Measurements from ENCODE around the gene ARMC5.

The ARMC5 gene

DNA sequence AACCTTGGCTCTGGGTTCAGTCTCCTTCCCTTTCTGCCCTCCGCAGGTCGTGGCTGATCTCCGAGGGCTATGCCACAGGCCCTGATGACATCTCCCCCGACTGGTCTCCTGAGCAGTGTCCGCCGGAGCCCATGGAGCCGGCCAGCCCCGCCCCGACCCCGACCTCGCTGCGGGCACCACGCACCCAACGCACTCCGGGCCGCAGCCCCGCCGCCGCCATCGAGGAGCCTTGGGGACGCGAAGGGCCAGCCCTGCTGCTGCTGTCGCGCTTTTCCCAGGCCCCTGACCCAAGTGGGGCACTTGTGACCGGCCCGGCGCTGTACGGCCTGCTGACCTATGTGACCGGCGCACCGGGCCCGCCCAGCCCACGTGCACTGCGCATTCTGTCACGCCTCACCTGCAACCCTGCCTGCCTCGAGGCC lies 5.1 kb downstream of the ARMC5 start:
- no peak overlapping the region for H2AFZ ChIP-seq (ENCODE audit: low read length)
- H3K27me3 ChIP-seq (replicated peaks; ENCODE audit: insufficient read depth, low read length) = no peaks in the 10 kb centered on the region
- H3K27ac ChIP-seq (ENCODE audit: low read length) = no peak overlapping the region
- no peak for TF ChIP-seq EZH2 (optimal IDR thresholded peaks at IDR 0.05; ENCODE audit: low read depth, low read length)
- TF ChIP-seq, protein P1, sequence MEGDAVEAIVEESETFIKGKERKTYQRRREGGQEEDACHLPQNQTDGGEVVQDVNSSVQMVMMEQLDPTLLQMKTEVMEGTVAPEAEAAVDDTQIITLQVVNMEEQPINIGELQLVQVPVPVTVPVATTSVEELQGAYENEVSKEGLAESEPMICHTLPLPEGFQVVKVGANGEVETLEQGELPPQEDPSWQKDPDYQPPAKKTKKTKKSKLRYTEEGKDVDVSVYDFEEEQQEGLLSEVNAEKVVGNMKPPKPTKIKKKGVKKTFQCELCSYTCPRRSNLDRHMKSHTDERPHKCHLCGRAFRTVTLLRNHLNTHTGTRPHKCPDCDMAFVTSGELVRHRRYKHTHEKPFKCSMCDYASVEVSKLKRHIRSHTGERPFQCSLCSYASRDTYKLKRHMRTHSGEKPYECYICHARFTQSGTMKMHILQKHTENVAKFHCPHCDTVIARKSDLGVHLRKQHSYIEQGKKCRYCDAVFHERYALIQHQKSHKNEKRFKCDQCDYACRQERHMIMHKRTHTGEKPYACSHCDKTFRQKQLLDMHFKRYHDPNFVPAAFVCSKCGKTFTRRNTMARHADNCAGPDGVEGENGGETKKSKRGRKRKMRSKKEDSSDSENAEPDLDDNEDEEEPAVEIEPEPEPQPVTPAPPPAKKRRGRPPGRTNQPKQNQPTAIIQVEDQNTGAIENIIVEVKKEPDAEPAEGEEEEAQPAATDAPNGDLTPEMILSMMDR (IDR thresholded peaks at IDR 0.05; ENCODE audit: low read length) = no peak
- TF ChIP-seq EZH2phosphoT487 (IDR thresholded peaks at IDR 0.05; ENCODE audit: low read length) = no peak
- no peaks in the 10 kb centered on the region for H4K20me1 ChIP-seq (ENCODE audit: insufficient read depth, low read length)
- H3K4me3 ChIP-seq (ENCODE audit: low read length) = no peak overlapping the region
- H3K9me3 ChIP-seq (replicated peaks; ENCODE audit: insufficient read depth, low read length) = no peaks in the 10 kb centered on the region
- H3K4me1 ChIP-seq (ENCODE audit: low read length) = peaks cover 5% of the 10 kb centered on the region
- no peak overlapping the region for H3K9ac ChIP-seq (ENCODE audit: low read length)
- no peak for DNase-seq
- H3F3A ChIP-seq (ENCODE audit: insufficient read depth, low read length) = peaks cover 9% of the 10 kb centered on the region
- H3K36me3 ChIP-seq (replicated peaks; ENCODE audit: insufficient read depth, low read length) = no peaks in the 10 kb centered on the region
- no peak overlapping the region for H3K4me2 ChIP-seq (ENCODE audit: low read depth, low read length)
- H3K79me2 ChIP-seq (ENCODE audit: low read length) = peaks cover 13% of the 10 kb centered on the region
- H3K9me2 ChIP-seq (replicated peaks; ENCODE audit: insufficient read depth, low read length) = no peaks in the 10 kb centered on the region

DNA sequence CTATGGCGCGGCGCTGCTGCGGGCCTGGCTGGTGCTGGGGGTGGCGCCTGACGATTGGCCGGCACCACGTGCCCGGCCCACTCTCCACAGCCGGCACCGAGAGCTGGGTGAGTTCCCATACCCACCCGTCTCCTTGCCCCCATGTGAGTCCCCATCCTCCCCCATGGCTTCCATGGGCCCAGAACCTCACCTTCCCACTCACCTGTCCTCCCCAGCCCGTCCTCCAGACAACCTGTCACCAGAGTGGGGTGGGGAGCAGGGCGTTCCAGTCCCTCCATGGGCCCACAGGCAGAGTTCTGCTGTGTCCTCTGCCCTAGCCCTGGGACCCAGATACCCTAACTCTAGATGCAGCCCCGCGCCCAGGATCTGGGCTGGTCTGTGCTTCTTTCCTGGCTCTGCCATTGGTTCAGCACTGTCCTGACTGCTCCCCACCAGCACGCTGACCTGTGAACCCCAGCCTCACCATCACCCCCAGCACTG lies 5.5 kb downstream of the ARMC5 start:
- H3K9ac ChIP-seq (ENCODE audit: low read length) = no peak overlapping the region
- no peak overlapping the region for H3K27ac ChIP-seq (ENCODE audit: low read length)

DNA sequence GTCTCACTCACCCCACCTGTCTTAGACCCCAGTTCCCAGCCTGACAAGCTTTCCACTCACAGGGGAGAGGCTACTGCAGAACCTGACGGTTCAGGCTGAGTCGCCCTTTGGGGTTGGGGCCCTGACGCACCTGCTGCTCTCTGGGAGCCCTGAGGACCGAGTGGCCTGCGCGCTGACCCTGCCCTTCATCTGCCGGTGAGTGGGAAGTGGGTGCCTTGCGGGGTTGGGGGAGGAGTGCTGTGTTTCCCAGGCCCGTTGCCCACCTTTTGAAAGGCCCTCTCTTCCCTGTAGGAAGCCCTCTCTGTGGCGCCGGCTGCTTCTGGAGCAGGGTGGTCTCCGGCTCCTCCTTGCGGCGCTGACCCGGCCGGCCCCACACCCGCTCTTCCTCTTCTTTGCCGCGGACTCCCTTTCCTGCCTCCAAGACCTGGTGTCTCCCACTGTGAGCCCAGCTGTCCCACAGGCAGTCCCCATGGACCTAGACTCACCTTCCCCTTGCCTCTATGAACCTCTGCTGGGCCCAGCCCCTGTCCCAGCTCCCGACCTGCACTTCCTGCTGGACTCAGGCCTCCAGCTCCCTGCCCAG lies 6.6 kb downstream of the ARMC5 start:
- no peaks in the 10 kb centered on the region for H3K9me3 ChIP-seq (replicated peaks; ENCODE audit: insufficient read depth, low read length)
- H2AFZ ChIP-seq (ENCODE audit: low read length) = no peak overlapping the region
- H3K36me3 ChIP-seq (replicated peaks; ENCODE audit: insufficient read depth, low read length) = no peaks in the 10 kb centered on the region
- no peaks in the 10 kb centered on the region for H3K9me2 ChIP-seq (replicated peaks; ENCODE audit: insufficient read depth, low read length)
- no peak overlapping the region for H3K27ac ChIP-seq (ENCODE audit: low read length)
- no peak overlapping the region for H3K4me3 ChIP-seq (ENCODE audit: low read length)
- DNase-seq = no peak
- H3K9ac ChIP-seq (ENCODE audit: low read length) = no peak overlapping the region
- H3K79me2 ChIP-seq (ENCODE audit: low read length) = peaks cover 4% of the 10 kb centered on the region; the same call in 1 of the 2 replicates
- no peaks in the 10 kb centered on the region for H4K20me1 ChIP-seq (ENCODE audit: insufficient read depth, low read length)
- no peaks in the 10 kb centered on the region for H3K4me1 ChIP-seq (ENCODE audit: low read length)
- TF ChIP-seq EZH2 (optimal IDR thresholded peaks at IDR 0.05; ENCODE audit: low read depth, low read length) (no peak), EZH2phosphoT487 (IDR thresholded peaks at IDR 0.05; ENCODE audit: low read length) (no peak)
- TF ChIP-seq, protein P1 (IDR thresholded peaks at IDR 0.05; ENCODE audit: low read length) = no peak
- no peaks in the 10 kb centered on the region for H3K27me3 ChIP-seq (replicated peaks; ENCODE audit: insufficient read depth, low read length)
- H3F3A ChIP-seq (ENCODE audit: insufficient read depth, low read length) = no peaks in the 10 kb centered on the region
- H3K4me2 ChIP-seq (ENCODE audit: low read depth, low read length) = no peak overlapping the region

More for the DNA sequence above, 5.5 kb downstream of the ARMC5 start:
- DNase-seq = no peak
- no peaks in the 10 kb centered on the region for H3K36me3 ChIP-seq (replicated peaks; ENCODE audit: insufficient read depth, low read length)
- no peaks in the 10 kb centered on the region for H4K20me1 ChIP-seq (ENCODE audit: insufficient read depth, low read length)
- peaks cover 8% of the 10 kb centered on the region for H3F3A ChIP-seq (ENCODE audit: insufficient read depth, low read length)
- no peaks in the 10 kb centered on the region for H3K27me3 ChIP-seq (replicated peaks; ENCODE audit: insufficient read depth, low read length)
- no peaks in the 10 kb centered on the region for H3K9me3 ChIP-seq (replicated peaks; ENCODE audit: insufficient read depth, low read length)
- H3K9me2 ChIP-seq (replicated peaks; ENCODE audit: insufficient read depth, low read length) = no peaks in the 10 kb centered on the region
- H2AFZ ChIP-seq (ENCODE audit: low read length) = no peak overlapping the region
- TF ChIP-seq, protein P1 (IDR thresholded peaks at IDR 0.05; ENCODE audit: low read length) = no peak
- no peak for TF ChIP-seq EZH2 (optimal IDR thresholded peaks at IDR 0.05; ENCODE audit: low read depth, low read length)
- no peak for TF ChIP-seq EZH2phosphoT487 (IDR thresholded peaks at IDR 0.05; ENCODE audit: low read length)
- H3K4me2 ChIP-seq (ENCODE audit: low read depth, low read length) = no peak overlapping the region
- peaks cover 5% of the 10 kb centered on the region for H3K4me1 ChIP-seq (ENCODE audit: low read length)
- no peak overlapping the region for H3K4me3 ChIP-seq (ENCODE audit: low read length)
- peaks cover 13% of the 10 kb centered on the region for H3K79me2 ChIP-seq (ENCODE audit: low read length)
